H1 (cell line): ENCODE data around the gene PIP5K1B. TPM values are rescaled to one million over a fixed set of nuclear protein-coding genes. Genes with fewer than 3 reads are reported as not detected.

Experiments
- CTCF ChIA-PET: fragments of 300-600 bp; sonication (Branson Sonifier 250); formaldehyde crosslinking; loops from one replicate; lab custom pipeline; 2021; ENCODE audit not compliant: partially characterized antibody; lab: Charles Lee
- POLR2A ChIA-PET: fragments of 300-600 bp; sonication (Branson Sonifier 250); formaldehyde crosslinking; loops from one replicate; lab custom pipeline; 2021; ENCODE audit warnings: inconsistent platforms; ENCODE audit not compliant: partially characterized antibody; lab: Charles Lee
- DNase-seq, 2 experiments: peaks; one replicate each; pipeline versions ENCODE4 v3.0.0 to v3.0.0-alpha.2; 2010 to 2022; ENCODE audit warnings: low spot score in 2 of 2, low read depth in 1 of 2, mixed read lengths in 1 of 2
- FAIRE-seq: peaks from 2 replicates; lab custom pipeline; 2011; peaks lifted over from hg19 to GRCh38; lab: Jason Lieb, UNC
- H2AFZ ChIP-seq: 2 replicates; pipeline ENCODE4 v1.8.1; 2012; ENCODE audit warnings: low read length, inconsistent platforms
- H2AK5ac ChIP-seq: 2 replicates; pipeline ENCODE4 v1.6.1; 2013; ENCODE audit warnings: low read depth, low read length
- H2BK120ac ChIP-seq: replicated peaks from 2 replicates; pipeline ENCODE3; 2013; ENCODE audit warnings: low read depth, low read length, inconsistent platforms
- H2BK12ac ChIP-seq: 2 replicates; pipeline ENCODE4 v1.6.1; 2013; ENCODE audit warnings: low read depth, low read length
- H2BK15ac ChIP-seq: 2 replicates; pipeline ENCODE4 v1.6.1; 2013; ENCODE audit warnings: low read length
- H2BK20ac ChIP-seq: 2 replicates; pipeline ENCODE4 v1.6.1; 2013; ENCODE audit warnings: low read length
- H2BK5ac ChIP-seq: 2 replicates; pipeline ENCODE4 v1.6.1; 2013; ENCODE audit warnings: low read depth, low read length
- H3K14ac ChIP-seq: 2 replicates; pipeline ENCODE4 v1.6.1; 2013; ENCODE audit warnings: inconsistent platforms; ENCODE audit not compliant: insufficient read length
- H3K18ac ChIP-seq: 2 replicates; pipeline ENCODE4 v1.6.1; 2013; ENCODE audit warnings: low read length; ENCODE audit errors: extremely low read depth
- H3K23ac ChIP-seq: 2 replicates; pipeline ENCODE4 v1.6.1; 2013; ENCODE audit warnings: inconsistent platforms; ENCODE audit not compliant: insufficient read length
- H3K23me2 ChIP-seq: 2 replicates; pipeline ENCODE4 v1.6.1; 2013; ENCODE audit warnings: low read depth, low read length
- H3K27ac ChIP-seq: 2 replicates; pipeline ENCODE4 v1.6.1; 2011; ENCODE audit warnings: low read depth, low read length, inconsistent platforms
- H3K27me3 ChIP-seq, 4 experiments: replicated peaks in 1 of 4; 1 replicate in 1 of 4; 2 replicates in 3 of 4; pipeline versions ENCODE4 v1.6.1 to v1.8.1; 2011 to 2013; ENCODE audit warnings: low read length in 3 of 4, mild to moderate bottlenecking in 3 of 4, inconsistent platforms in 2 of 4, mixed read lengths in 2 of 4, moderate library complexity in 1 of 4; ENCODE audit not compliant: control insufficient read depth in 3 of 4, insufficient read depth in 3 of 4; ENCODE audit errors: extremely low read depth in 1 of 4
- H3K36me3 ChIP-seq, 4 experiments: 2 replicates each; pipeline versions ENCODE4 v1.6.1 to v1.8.1; 2011 to 2013; ENCODE audit warnings: mild to moderate bottlenecking in 4 of 4, low read length in 3 of 4, moderate library complexity in 2 of 4, control low read depth in 1 of 4, inconsistent platforms in 1 of 4; ENCODE audit not compliant: insufficient read depth in 4 of 4, control insufficient read depth in 2 of 4
- H3K4ac ChIP-seq: replicated peaks from 2 replicates; pipeline ENCODE3; 2013; ENCODE audit warnings: low read length, low read depth, mixed read lengths, inconsistent platforms; ENCODE audit not compliant: insufficient read length
- H3K4me1 ChIP-seq, 4 experiments: replicated peaks in 1 of 4; 1 replicate in 1 of 4; 2 replicates in 3 of 4; pipeline versions ENCODE4 v1.6.1 to v1.8.1; 2011 to 2013; ENCODE audit warnings: low read length in 3 of 4, inconsistent platforms in 2 of 4, mixed read lengths in 1 of 4; ENCODE audit not compliant: insufficient read depth in 4 of 4, control insufficient read depth in 3 of 4
- H3K4me2 ChIP-seq, 2 experiments: 2 replicates each; pipeline versions ENCODE4 v1.6.1 to v1.8.1; 2011 to 2013; ENCODE audit warnings: low read depth in 2 of 2, low read length in 2 of 2, control low read depth in 1 of 2, inconsistent platforms in 1 of 2, mild to moderate bottlenecking in 1 of 2; ENCODE audit not compliant: insufficient read depth in 1 of 2
- H3K4me3 ChIP-seq, 4 experiments: fragments of 200-600, 300-600 bp in 1 of 4; sonication (generic), shearing (Covaris generic), sonication (Bioruptor Twin) in 1 of 4; 2 replicates each; pipeline versions ENCODE4 v1.5.1 to v1.8.1; 2011 to 2016; ENCODE audit warnings: low read length in 4 of 4, low read depth in 3 of 4, control low read depth in 2 of 4, inconsistent platforms in 2 of 4, mild to moderate bottlenecking in 2 of 4, mixed read lengths in 1 of 4, moderate library complexity in 1 of 4; ENCODE audit not compliant: insufficient read depth in 2 of 4; ENCODE audit errors: extremely low read depth in 1 of 4
- H3K56ac ChIP-seq: replicated peaks from 2 replicates; pipeline ENCODE3; 2013; ENCODE audit warnings: low read depth, mild to moderate bottlenecking, mixed read lengths, low read length, inconsistent platforms; ENCODE audit not compliant: insufficient read length
- H3K79me1 ChIP-seq: 2 replicates; pipeline ENCODE4 v1.6.1; 2013; ENCODE audit warnings: low read depth, low read length, control low read depth
- H3K79me2 ChIP-seq, 2 experiments: 2 replicates each; pipeline versions ENCODE4 v1.6.1 to v1.8.1; 2012 to 2013; ENCODE audit warnings: low read length in 2 of 2, mild to moderate bottlenecking in 2 of 2, inconsistent platforms in 1 of 2; ENCODE audit not compliant: insufficient read depth in 2 of 2, control insufficient read depth in 1 of 2
- H3K9ac ChIP-seq, 4 experiments: replicated peaks in 1 of 4; 1 replicate in 1 of 4; 2 replicates in 3 of 4; pipeline versions ENCODE4 v1.6.1 to v1.8.1; 2011 to 2013; ENCODE audit warnings: low read depth in 3 of 4, low read length in 3 of 4, control low read depth in 2 of 4, mild to moderate bottlenecking in 2 of 4, moderate library complexity in 2 of 4, inconsistent platforms in 1 of 4; ENCODE audit errors: extremely low read depth in 1 of 4
- H3K9me3 ChIP-seq, 2 experiments: 2 replicates each; pipeline versions ENCODE4 v1.6.1 to v1.8.1; 2012 to 2013; ENCODE audit warnings: mild to moderate bottlenecking in 2 of 2, moderate library complexity in 2 of 2, control low read depth in 1 of 2, inconsistent platforms in 1 of 2, low read depth in 1 of 2, low read length in 1 of 2, mixed read lengths in 1 of 2; ENCODE audit not compliant: insufficient read depth in 2 of 2
- H4K20me1 ChIP-seq, 2 experiments: replicated peaks in 1 of 2; 2 replicates each; pipeline versions ENCODE3 to v1.8.1; 2011 to 2013; ENCODE audit warnings: inconsistent platforms in 2 of 2, low read length in 2 of 2, mild to moderate bottlenecking in 1 of 2; ENCODE audit not compliant: insufficient read depth in 2 of 2, control insufficient read depth in 1 of 2
- H4K5ac ChIP-seq: 2 replicates; pipeline ENCODE4 v1.6.1; 2013; ENCODE audit warnings: low read length, low read depth, mixed read lengths, inconsistent platforms; ENCODE audit not compliant: insufficient read length
- H4K8ac ChIP-seq: 2 replicates; pipeline ENCODE4 v1.8.0; 2013; ENCODE audit warnings: mild to moderate bottlenecking, moderate library complexity, low read length, inconsistent platforms; ENCODE audit not compliant: insufficient read depth; ENCODE audit errors: extremely low read depth
- H4K91ac ChIP-seq: replicated peaks from 2 replicates; pipeline ENCODE3; 2013; ENCODE audit warnings: low read length, mixed read lengths, inconsistent platforms; ENCODE audit not compliant: insufficient read length
- JUND ChIP-seq: IDR thresholded peaks from 2 replicates; pipeline ENCODE4 v1.6.1; 2011; ENCODE audit warnings: mild to moderate bottlenecking, improper control_type of control experiment, low read length
- POU5F1 ChIP-seq: IDR thresholded peaks from 2 replicates; pipeline ENCODE4 v1.6.1; 2011; ENCODE audit warnings: low read depth, mild to moderate bottlenecking, low read length, moderate library complexity
- WGBS, 2 experiments: shearing (Covaris generic) in 1 of 2; methylation state at CpG; one replicate each; pipeline versions ENCODE4 v1.1.6 to v1.1.7; 2013 to 2015; ENCODE audit warnings: low lambda C conversion rate in 2 of 2, mixed read lengths in 2 of 2, inconsistent platforms in 1 of 2, low coverage in 1 of 2, missing lambda C conversion rate in 1 of 2; ENCODE audit not compliant: insufficient replicate concordance in 2 of 2, insufficient coverage in 1 of 2, insufficient read length in 1 of 2; ENCODE audit errors: extremely low coverage in 1 of 2, missing lambda C conversion rate in 1 of 2; 5-methylcytosine and 5-hydroxymethylcytosine counted together
- polyA plus RNA-seq, 7 experiments: library from polyadenylated mRNA; depleted of rRNA in 3 of 7; stranded (reverse) in 5 of 7; unstranded in 2 of 7; fragments of >200 nt in 5 of 7; fragments of 200-250 nt in 2 of 7; gene quantifications; 1 replicate in 5 of 7; 2 replicates in 1 of 7; 4 replicates in 1 of 7; pipeline versions ENCODE4 v1.2.1 to v1.2.3, GENCODE V29; 2011 to 2013; ENCODE audit warnings: missing spikeins in 2 of 7, mixed read lengths in 2 of 7
- total RNA-seq: library from RNA; stranded (reverse); fragmentation: NEBNext Ultra II Directional; extraction: Animal tissue kit (Norgen Biotek cat#: 25700); gene quantifications from 2 replicates; pipeline ENCODE4 v1.2.1, GENCODE V29; 2021

PIP5K1B gene
- total and polyA plus RNA-seq, 2 of the 8 experiments (the other 6 are each of a cell fraction or from before 2014, with no cell fraction given): 4.7 to 7.7 TPM

DNA sequence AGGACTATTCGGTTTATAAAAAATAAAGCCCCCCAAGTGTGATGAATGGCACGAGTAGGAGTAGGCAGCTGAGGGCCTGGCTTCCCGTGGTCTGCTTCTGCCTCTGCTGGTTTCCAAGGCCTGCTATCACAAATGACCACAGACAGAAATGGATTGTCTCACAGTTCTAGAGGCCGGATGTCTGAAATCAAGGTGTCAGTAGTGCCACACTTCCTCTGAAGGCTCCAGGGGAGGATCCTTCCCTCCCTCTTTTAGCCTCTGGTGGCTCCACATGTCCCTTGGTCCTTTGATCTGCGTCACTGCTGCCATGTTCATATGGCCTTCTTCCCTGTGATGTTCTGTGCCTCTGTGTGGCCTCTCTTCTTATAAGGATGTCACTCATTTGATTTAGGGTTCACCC lies 293.8 kb downstream of the PIP5K1B start:
- 94% methylated on average over 5 of the region's 5 CpGs; no CpG with 5 or more reads in 1 of the 2 experiments for WGBS, 2 experiments
- no peak overlapping the region for H3K23ac ChIP-seq
- no peaks in the 10 kb centered on the region for H3K9me3 ChIP-seq
- no peak overlapping the region for H3K9ac ChIP-seq
- H2BK5ac ChIP-seq: no peak overlapping the region
- no peak overlapping the region for H3K27ac ChIP-seq
- no peak overlapping the region for H3K4me3 ChIP-seq
- peak overlapping the region; percentile 20; the same call in 1 of the 2 replicates for H2BK12ac ChIP-seq
- H2AFZ ChIP-seq: no peak overlapping the region
- H2BK20ac ChIP-seq: no peak overlapping the region
- H4K91ac ChIP-seq: no peak overlapping the region
- no peaks in the 10 kb centered on the region for H3K79me1 ChIP-seq
- peaks cover 0 to 7% (median 2%) of the 10 kb centered on the region in 4 experiments; a peak in 3 of 7 replicates for H3K4me1 ChIP-seq
- H3K4ac ChIP-seq: no peak overlapping the region
- H3K23me2 ChIP-seq: no peaks in the 10 kb centered on the region
- TF ChIP-seq JUND (no peak), POU5F1 (no peak)
- TF ChIP-seq, all 59 proteins: peak for 0
- Histone ChIP-seq H2AK5ac (no peak overlapping the region), H3K27me3 (no peaks in the 10 kb centered on the region), H4K5ac (no peak overlapping the region), H3K18ac (0 out of 2 replicates have a peak overlapping the region, but pooled peaks have one; percentile 16), H2BK15ac (no peak overlapping the region), H4K20me1 (no peaks in the 10 kb centered on the region), H3K56ac (no peak overlapping the region), H2BK120ac (no peak overlapping the region), H4K8ac (no peak overlapping the region), H3K4me2 (no peak overlapping the region), H3K36me3 (no peaks in the 10 kb centered on the region), H3K79me2 (no peaks in the 10 kb centered on the region), H3K14ac (no peak overlapping the region)
- FAIRE-seq (no peak), DNase-seq (no peak)
- CTCF ChIA-PET: interaction anchor here (0.7 to 2.9 kb wide), 19 partner anchors 10 to 431 kb away, joined by 3 to 18 read pairs (median 5); no protein-coding TSS in a partner anchor
- POLR2A ChIA-PET: no interaction called here
